B cell (primary cell): ENCODE results near the gene DNAJC16. TPM values are rescaled to one million over a fixed set of nuclear protein-coding genes. Genes with fewer than 3 reads are reported as not detected.

Experiments used
- ATAC-seq: fragments of 200-7000 bp; cut with Tn5 transposase; one replicate; pipeline ENCODE4 v1.10.0; 2021; ENCODE audit warnings: low read depth, mild to moderate bottlenecking, moderate number of reproducible peaks, moderate library complexity
- CTCF ChIA-PET: fragments of 350-600 bp; sonication (Branson Sonifier 250); formaldehyde crosslinking; loops from one replicate; lab custom pipeline; 2021; ENCODE audit warnings: antibody characterized with exemption, inconsistent platforms; lab: Charles Lee
- POLR2A ChIA-PET: fragments of 350-600 bp; sonication (Branson Sonifier 250); formaldehyde crosslinking; loops from one replicate; lab custom pipeline; 2021; ENCODE audit warnings: antibody characterized with exemption; lab: Charles Lee
- DNase-seq: peaks from one replicate; pipeline ENCODE4 v3.0.0; 2013
- H2AFZ ChIP-seq: 2 replicates; pipeline ENCODE4 v1.6.1; 2012; ENCODE audit warnings: mild to moderate bottlenecking, low read depth, low read length; ENCODE audit not compliant: insufficient read depth, poor library complexity, severe bottlenecking
- H3K27ac ChIP-seq, 2 donors: 1 replicate in 1 of 2; 2 replicates in 1 of 2; pipeline ENCODE4 v1.5.1; 2012 to 2013; ENCODE audit warnings: low read length in 2 of 2, mild to moderate bottlenecking in 2 of 2, moderate library complexity in 1 of 2
- H3K27me3 ChIP-seq, 4 experiments: fragments of 200-600 bp in 1 of 4; sonication (generic) in 1 of 4; replicated peaks in 1 of 4; 1 replicate in 2 of 4; 2 replicates in 2 of 4; pipeline versions ENCODE4 v1.6.1 to v1.7.0; 2013 to 2016; ENCODE audit warnings: low read length in 3 of 4, mild to moderate bottlenecking in 2 of 4, mixed read lengths in 1 of 4, moderate library complexity in 1 of 4; ENCODE audit not compliant: insufficient read depth in 4 of 4, control insufficient read depth in 3 of 4; ENCODE audit errors: control extremely low read depth in 1 of 4
- H3K36me3 ChIP-seq, 2 experiments: replicated peaks in 1 of 2; 1 replicate in 1 of 2; 2 replicates in 1 of 2; pipeline versions ENCODE4 v1.6.1 to v1.7.1; 2013; ENCODE audit warnings: low read length in 1 of 2; ENCODE audit not compliant: insufficient read depth in 2 of 2, control insufficient read depth in 1 of 2; ENCODE audit errors: control extremely low read depth in 1 of 2, extremely low read depth in 1 of 2
- H3K4me1 ChIP-seq, 2 donors: fragments of 200-600 bp in 1 of 2; sonication (generic) in 1 of 2; 1 replicate in 1 of 2; 2 replicates in 1 of 2; pipeline versions ENCODE4 v1.5.1 to v1.6.1; 2013 to 2017; ENCODE audit warnings: low read length in 2 of 2; ENCODE audit not compliant: control insufficient read depth in 2 of 2, insufficient read depth in 2 of 2
- H3K4me2 ChIP-seq: replicated peaks from 2 replicates; pipeline ENCODE3; 2012; ENCODE audit warnings: mild to moderate bottlenecking, low read depth, low read length; ENCODE audit not compliant: poor library complexity, severe bottlenecking
- H3K4me3 ChIP-seq, 5 experiments: fragments of 200-600 bp in 1 of 5; sonication (generic) in 1 of 5; 1 replicate in 3 of 5; 2 replicates in 2 of 5; pipeline versions ENCODE4 v1.5.1 to v1.7.0; 2011 to 2016; ENCODE audit warnings: low read length in 4 of 5, mild to moderate bottlenecking in 4 of 5, low read depth in 2 of 5, control low read depth in 1 of 5, moderate library complexity in 1 of 5; ENCODE audit not compliant: insufficient read depth in 1 of 5; ENCODE audit errors: control extremely low read depth in 1 of 5, extremely low read depth in 1 of 5
- H3K79me2 ChIP-seq: fragments of 200-600 bp; sonication (generic); one replicate; pipeline ENCODE4 v1.6.0; 2016; ENCODE audit warnings: low read length; ENCODE audit not compliant: control insufficient read depth, insufficient read depth
- H3K9ac ChIP-seq: fragments of 200-600 bp; sonication (generic); 2 replicates; pipeline ENCODE4 v1.6.1; 2017; ENCODE audit warnings: mild to moderate bottlenecking, low read length, moderate library complexity
- H3K9me3 ChIP-seq, 3 donors: one replicate each; pipeline versions ENCODE4 v1.6.1 to v1.7.1; 2013; ENCODE audit warnings: low read length in 2 of 3; ENCODE audit not compliant: control insufficient read depth in 2 of 3, insufficient read depth in 1 of 3; ENCODE audit errors: control extremely low read depth in 1 of 3
- H4K20me1 ChIP-seq: 2 replicates; pipeline ENCODE4 v1.6.0; 2012; ENCODE audit warnings: mild to moderate bottlenecking, low read length; ENCODE audit not compliant: insufficient read depth, control insufficient read depth, poor library complexity, severe bottlenecking
- H3K27ac Mint-ChIP-seq: one replicate; pipeline ENCODE4 v1.8.0; 2021; ENCODE audit warnings: mixed read lengths
- H3K27me3 Mint-ChIP-seq: one replicate; pipeline ENCODE4 v1.8.0; 2021; ENCODE audit warnings: mixed read lengths
- H3K4me1 Mint-ChIP-seq: one replicate; pipeline ENCODE4 v1.8.0; 2021; ENCODE audit warnings: mixed read lengths
- H3K4me3 Mint-ChIP-seq: one replicate; pipeline ENCODE4 v1.8.0; 2021; ENCODE audit warnings: mixed read lengths
- H3K9me3 Mint-ChIP-seq: one replicate; pipeline ENCODE4 v1.8.0; 2022; ENCODE audit warnings: mixed read lengths; ENCODE audit not compliant: insufficient read depth
- EZH2 ChIP-seq: IDR thresholded peaks from 2 replicates; pipeline ENCODE4 v1.6.1; 2012; ENCODE audit warnings: borderline replicate concordance, low read depth, mild to moderate bottlenecking, moderate library complexity, low read length; ENCODE audit not compliant: insufficient read depth, poor library complexity, severe bottlenecking
- WGBS: methylation state at CpG from one replicate; pipeline ENCODE4 v1.1.5; 2013; ENCODE audit warnings: missing lambda C conversion rate; ENCODE audit not compliant: insufficient coverage; 5-methylcytosine and 5-hydroxymethylcytosine counted together
- intact Hi-C: fragments of 100-400 bp; cut with micrococcal nuclease; formaldehyde crosslinking; loops from one replicate; pipeline ENCODE4 v1.10.0; 2022
- polyA plus RNA-seq: library from polyadenylated mRNA; depleted of rRNA; stranded (reverse); fragments of >200 nt; gene quantifications from 2 replicates; pipeline ENCODE4 v1.2.3, GENCODE V29; 2012
- total RNA-seq, 2 donors: library from RNA; stranded (reverse); fragments of 120-200 nt in 1 of 2; gene quantifications; 1 replicate in 1 of 2; 2 replicates in 1 of 2; pipeline versions ENCODE4 v1.2.3 to v1.2.4, GENCODE V29; 2013 to 2022
- TF ChIP-seq, protein P1 (sequence below): fragments of 200-600 bp; IDR thresholded peaks from one replicate; pipeline ENCODE4 v1.8.0; 2022; ENCODE audit warnings: antibody characterized with exemption, mild to moderate bottlenecking

DNAJC16 gene
- total and polyA plus RNA-seq, 2 donors (not counting 1 experiment from before 2014, with no cell fraction given) = 16.9 to 47.1 TPM

DNA sequence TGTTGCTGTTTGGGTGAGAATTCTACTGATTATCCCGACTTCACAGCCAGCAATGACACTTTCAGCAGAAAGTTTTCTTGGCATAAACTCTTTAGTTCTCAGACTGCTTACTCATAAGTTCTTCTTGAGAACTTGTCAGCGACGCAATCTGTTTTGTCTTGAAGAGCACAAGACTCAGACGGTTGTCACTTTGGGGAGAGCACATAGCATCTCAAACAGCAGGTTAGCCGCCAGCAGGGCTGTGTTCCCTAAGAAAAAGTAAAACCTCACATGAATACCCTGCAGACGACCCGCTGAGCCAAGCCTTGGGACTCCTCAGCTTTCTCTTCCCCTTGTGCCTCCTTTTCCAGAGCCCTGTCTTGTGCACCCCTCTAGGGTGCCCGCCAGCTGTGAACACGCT is 46.8 kb downstream of the DNAJC16 start:
- CTCF ChIA-PET = no interaction called here

DNA sequence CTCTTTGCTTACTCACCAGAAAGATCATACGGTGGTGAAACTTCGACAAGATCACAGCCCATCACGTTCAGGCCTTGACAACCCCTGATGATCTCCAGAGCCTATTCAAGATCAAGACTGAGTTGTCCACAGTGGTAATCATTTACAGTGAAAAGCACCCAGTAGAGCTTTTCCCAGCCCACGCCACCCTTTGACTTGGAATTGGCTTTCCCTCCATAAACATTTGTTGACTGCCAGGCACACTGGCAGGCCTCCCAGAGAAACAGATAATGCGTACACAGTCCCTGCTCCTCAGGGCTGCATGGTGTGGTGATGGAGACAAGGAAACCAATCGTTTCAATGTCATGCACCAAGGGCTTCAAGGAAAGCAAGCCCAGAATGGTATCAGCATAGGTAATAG is 48.1 kb downstream of the DNAJC16 start:
- no peaks in the 10 kb centered on the region for H3K9me3 ChIP-seq
- H3K79me2 ChIP-seq = no peaks in the 10 kb centered on the region
- no peak overlapping the region for H3K4me3 ChIP-seq
- H4K20me1 ChIP-seq = no peaks in the 10 kb centered on the region
- WGBS = 93% methylated on average over 6 of the region's 6 CpGs
- POLR2A ChIA-PET = interaction anchor here (0.6 kb wide), 1 partner anchor 28 kb away, joined by 5 read pairs; no protein-coding TSS in a partner anchor
- peak overlapping the region in 1 of 2 donors; percentile 41 for H3K27ac ChIP-seq
- H3K27me3 ChIP-seq = no peaks in the 10 kb centered on the region
- peaks cover 47% of the 10 kb centered on the region for H3K4me1 Mint-ChIP-seq
- no peak for DNase-seq
- no peak overlapping the region for H3K4me2 ChIP-seq
- H3K9me3 Mint-ChIP-seq = no peaks in the 10 kb centered on the region
- peaks cover 44 to 50% of the 10 kb centered on the region in 2 donors for H3K4me1 ChIP-seq
- H3K9ac ChIP-seq = no peak overlapping the region
- ATAC-seq = no peak
- H3K4me3 Mint-ChIP-seq = no peak overlapping the region
- CTCF ChIA-PET = interaction anchor here (1.4 kb wide), 1 partner anchor 19 kb away, joined by 3 read pairs; no protein-coding TSS in a partner anchor
- peaks cover 0 to 11% of the 10 kb centered on the region in 2 experiments for H3K36me3 ChIP-seq
- H2AFZ ChIP-seq = no peak overlapping the region
- H3K27me3 Mint-ChIP-seq = no peaks in the 10 kb centered on the region
- H3K27ac Mint-ChIP-seq = peak overlapping the region; percentile 59
- intact Hi-C loops = no loop called here
- TF ChIP-seq, protein P1, sequence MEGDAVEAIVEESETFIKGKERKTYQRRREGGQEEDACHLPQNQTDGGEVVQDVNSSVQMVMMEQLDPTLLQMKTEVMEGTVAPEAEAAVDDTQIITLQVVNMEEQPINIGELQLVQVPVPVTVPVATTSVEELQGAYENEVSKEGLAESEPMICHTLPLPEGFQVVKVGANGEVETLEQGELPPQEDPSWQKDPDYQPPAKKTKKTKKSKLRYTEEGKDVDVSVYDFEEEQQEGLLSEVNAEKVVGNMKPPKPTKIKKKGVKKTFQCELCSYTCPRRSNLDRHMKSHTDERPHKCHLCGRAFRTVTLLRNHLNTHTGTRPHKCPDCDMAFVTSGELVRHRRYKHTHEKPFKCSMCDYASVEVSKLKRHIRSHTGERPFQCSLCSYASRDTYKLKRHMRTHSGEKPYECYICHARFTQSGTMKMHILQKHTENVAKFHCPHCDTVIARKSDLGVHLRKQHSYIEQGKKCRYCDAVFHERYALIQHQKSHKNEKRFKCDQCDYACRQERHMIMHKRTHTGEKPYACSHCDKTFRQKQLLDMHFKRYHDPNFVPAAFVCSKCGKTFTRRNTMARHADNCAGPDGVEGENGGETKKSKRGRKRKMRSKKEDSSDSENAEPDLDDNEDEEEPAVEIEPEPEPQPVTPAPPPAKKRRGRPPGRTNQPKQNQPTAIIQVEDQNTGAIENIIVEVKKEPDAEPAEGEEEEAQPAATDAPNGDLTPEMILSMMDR = no peak
- no peak for TF ChIP-seq EZH2

More for the DNA sequence above, 46.8 kb downstream of the DNAJC16 start:
- Histone ChIP-seq H3K9ac (no peak overlapping the region), H3K27me3 (no peaks in the 10 kb centered on the region), H3K9me3 (no peaks in the 10 kb centered on the region), H3K4me1 (peaks cover 31 to 38% of the 10 kb centered on the region in 2 donors), H3K4me2 (no peak overlapping the region), H3K79me2 (no peaks in the 10 kb centered on the region), H4K20me1 (no peaks in the 10 kb centered on the region), H2AFZ (no peak overlapping the region), H3K27ac (peak overlapping the region in 1 of 2 donors; percentile 18), H3K4me3 (no peak overlapping the region), H3K36me3 (peaks cover 2 to 13% of the 10 kb centered on the region in 2 experiments)
- intact Hi-C loops = no loop called here
- TF ChIP-seq EZH2 = no peak
- TF ChIP-seq, protein P1 = no peak
- Mint-ChIP-seq H3K27me3 (no peaks in the 10 kb centered on the region), H3K27ac (peak overlapping the region; percentile 42), H3K4me3 (no peak overlapping the region), H3K4me1 (peaks cover 38% of the 10 kb centered on the region), H3K9me3 (no peaks in the 10 kb centered on the region)
- POLR2A ChIA-PET = no interaction called here
- ATAC-seq (no peak), DNase-seq (no peak)
- WGBS = 100% methylated on average over 3 of the region's 9 CpGs
